Activated CD4-positive, CD25-positive, alpha-beta regulatory T cell treated with anti-CD3 and anti-CD28 coated beads, Interleukin-2, amount 50 U/mL, for 72 hours (primary cell): ENCODE data around the gene OR13C4.
"Not testable (repeated sequence)": the region's sequence is repeated elsewhere in the genome, so short reads cannot be mapped to it uniquely, and the experiment has no call there.

Experiments
- DNase-seq: peaks from one replicate; pipeline ENCODE4 v3.0.0; 2021

The OR13C4 gene

GRCh38 chr9:104527109-104527508 lies at the start of gene OR13C4:
OR13C4 (minus strand) TSS chr9:104527209; CDS start chr9:104527209, 0 bp downstream.
- no peak for DNase-seq

DNA sequence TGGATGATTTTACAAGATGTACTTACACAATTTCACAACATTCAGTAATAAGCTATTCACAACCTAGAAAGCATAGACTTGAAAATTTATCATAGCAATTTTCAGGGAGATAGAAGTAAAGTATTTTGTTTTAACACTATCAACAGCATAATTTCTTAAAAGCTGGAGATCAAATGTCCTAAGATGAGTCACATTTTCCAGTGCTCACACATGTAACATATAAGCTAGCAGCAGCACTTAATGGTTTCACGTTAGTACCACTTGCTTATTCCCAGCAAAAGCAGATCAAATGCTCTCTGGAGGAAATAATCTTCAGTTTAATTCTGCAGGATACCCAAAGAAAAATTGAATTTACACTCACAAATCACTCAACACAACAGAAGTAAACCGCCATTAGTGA lies 48.4 kb upstream of the OR13C4 start:
- DNase-seq: no peak

DNA sequence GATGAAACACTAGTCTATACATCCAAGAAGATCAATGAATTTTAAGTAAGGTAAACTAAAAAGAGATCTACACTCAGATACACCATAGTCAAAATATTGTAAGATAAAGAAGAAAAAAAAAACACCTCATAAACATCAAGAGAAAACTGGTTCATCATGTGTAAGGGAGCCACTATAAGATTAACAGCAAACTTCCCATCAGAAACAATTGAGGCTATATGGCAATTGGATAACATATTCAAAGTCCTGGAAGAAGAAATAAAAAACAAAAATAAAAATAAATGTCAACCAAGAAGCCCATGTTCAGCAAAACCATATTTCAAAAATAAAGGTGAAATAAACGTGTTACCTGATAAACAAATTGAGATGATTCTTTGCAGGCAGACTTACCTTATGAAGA lies 45.6 kb upstream of the OR13C4 start:
- DNase-seq: no peak

- no peak for DNase-seq
Observed at GRCh38 chr9:104568868-104569267, 41.9 kb upstream of the OR13C4 start, which contains the start of gene OR13C8. OR13C8 (plus strand) TSS chr9:104569168; CDS start chr9:104569168, 0 bp downstream.

- DNase-seq: no peak
Observed at GRCh38 chr9:104564358-104564757, 37.3 kb upstream of the OR13C4 start.

GRCh38 chr9:104556830-104557634 lies 30.0 kb upstream of the OR13C4 start:
- DNase-seq: no peak

GRCh38 chr9:104555521-104555920 lies 28.5 kb upstream of the OR13C4 start:
- no peak for DNase-seq

DNA sequence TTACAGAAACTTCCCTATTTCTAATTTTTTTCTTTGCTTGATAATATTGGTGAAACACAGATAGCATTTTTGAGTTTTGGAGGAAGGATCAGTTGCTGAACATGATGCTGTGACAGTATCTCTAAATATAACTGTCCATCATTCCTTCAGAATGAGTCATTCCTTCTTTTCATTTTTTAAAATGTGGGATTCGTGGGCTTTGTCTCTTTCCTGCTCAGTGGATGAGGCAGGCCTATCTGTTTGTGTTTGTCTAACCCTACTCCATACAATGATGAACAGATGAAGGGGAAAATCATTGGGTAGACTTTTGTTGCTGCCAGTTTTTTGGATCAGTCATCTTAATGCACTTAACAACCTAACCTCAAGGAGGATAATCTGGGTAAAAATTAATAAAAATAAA lies 26.3 kb upstream of the OR13C4 start:
- DNase-seq: no peak

DNA sequence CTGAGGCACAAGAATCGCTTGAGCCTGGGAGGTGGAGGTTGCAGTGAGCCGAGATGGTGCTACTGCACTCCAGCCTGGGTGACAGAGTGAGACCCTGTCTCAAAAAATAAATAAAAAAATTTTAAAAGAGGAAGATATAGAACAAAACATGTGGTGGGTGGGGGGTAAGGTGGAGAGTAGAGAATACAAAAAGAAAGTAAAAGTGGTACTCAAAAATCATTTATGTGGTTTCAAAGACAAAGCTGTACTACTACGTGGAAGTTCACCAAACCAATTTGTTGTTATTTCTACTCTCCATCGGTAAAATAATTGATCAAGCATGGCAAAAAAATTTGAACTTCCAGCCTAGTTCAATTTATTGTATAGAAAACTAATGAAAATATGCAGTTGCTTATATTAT lies 17.6 kb upstream of the OR13C4 start:
- no peak for DNase-seq

DNA sequence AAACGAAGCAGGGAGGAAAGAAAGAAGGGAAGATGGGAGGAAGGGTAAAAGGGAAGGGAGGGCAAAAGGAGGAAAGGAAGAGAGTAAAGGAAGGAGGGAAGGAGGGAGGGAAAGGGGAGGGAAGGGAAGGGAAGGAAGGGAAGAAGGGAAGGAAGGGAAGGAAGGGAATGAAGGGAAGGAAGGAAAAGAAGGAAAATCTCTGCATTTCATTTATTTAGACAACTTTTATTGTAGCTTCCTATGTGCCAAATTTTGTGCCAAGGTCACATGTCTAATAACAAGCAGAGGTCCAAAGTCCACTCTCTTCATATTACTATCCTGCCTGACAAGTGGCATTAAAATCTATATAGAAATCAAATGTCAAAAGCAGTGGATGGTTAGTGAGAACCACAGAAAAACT lies 12.3 kb upstream of the OR13C4 start:
- DNase-seq: no peak

- DNase-seq: no peak
Observed at GRCh38 chr9:104536756-104537155, 9.7 kb upstream of the OR13C4 start, which contains the start of gene OR13C3. OR13C3 (minus strand) TSS chr9:104536856; CDS start chr9:104536723, 133 bp downstream.

- DNase-seq: not testable (repeated sequence)
Observed at GRCh38 chr9:104520241-104520640, 6.8 kb downstream of the OR13C4 start.

DNA sequence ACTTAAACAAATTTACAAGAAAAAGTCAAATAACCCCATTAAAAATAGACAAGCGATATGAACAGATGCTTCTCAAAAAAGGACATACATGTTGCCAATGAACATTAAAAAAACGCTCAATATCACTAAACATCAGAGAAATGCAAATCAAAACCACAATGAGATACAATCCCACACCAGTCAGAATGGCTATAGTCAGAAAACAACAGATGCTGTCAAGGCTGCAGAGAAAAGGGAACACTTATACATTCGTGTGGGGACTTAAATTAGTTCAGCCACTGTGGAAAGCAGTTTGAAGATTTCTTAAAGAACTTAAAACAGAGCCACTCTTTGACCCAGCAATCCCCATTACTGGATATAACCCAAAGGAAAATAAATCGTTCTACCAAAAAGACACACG lies 12.1 kb downstream of the OR13C4 start:
- no peak for DNase-seq

- no peak for DNase-seq
Observed at GRCh38 chr9:104506565-104506964, 20.4 kb downstream of the OR13C4 start.

- DNase-seq: no peak
Observed at GRCh38 chr9:104503963-104504362, 23.0 kb downstream of the OR13C4 start, which contains the start of gene OR13F1. OR13F1 (plus strand) TSS chr9:104504263; CDS start chr9:104504263, 0 bp downstream.

- no peak for DNase-seq
Observed at GRCh38 chr9:104503440-104503839, 23.6 kb downstream of the OR13C4 start.

GRCh38 chr9:104494808-104495207 lies 32.2 kb downstream of the OR13C4 start:
- no peak for DNase-seq

GRCh38 chr9:104485014-104485413 lies 42.0 kb downstream of the OR13C4 start:
- no peak for DNase-seq

DNA sequence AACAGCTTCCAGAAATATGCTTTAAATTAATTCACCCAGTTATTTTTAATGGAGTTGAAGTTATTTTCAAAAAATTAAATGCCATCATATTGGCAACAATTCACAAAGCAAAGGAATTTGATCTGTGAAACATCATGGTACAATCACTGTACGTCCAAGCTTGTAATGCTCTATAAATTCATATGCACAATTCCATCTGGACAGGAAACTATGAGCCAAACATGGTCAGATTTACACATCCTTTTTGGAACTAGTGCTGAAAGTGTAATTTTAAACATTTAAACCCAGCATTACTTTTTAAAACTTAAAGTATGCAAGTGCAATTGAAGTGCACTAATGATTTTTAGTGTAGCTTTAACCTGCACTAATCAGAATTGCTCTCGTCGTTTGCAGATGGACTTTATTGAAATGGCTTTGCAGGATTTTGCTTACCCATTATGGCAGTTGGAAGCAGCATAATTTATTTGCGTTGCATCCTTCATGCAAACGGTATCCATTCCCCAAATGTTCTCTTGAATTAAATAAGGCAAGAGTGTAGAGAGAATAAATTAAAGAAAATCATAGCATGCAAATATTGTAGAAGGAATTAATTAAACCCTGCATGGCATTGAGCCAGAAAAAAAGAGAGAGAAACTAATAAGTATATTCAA lies 44.0 kb downstream of the OR13C4 start:
- no peak for DNase-seq
